Inflammatory macrophage (primary cell): ENCODE data around the gene TRIL.

Experiments used
- DNase-seq, 2 donors: peaks; one replicate each; pipeline ENCODE4 v3.0.0-alpha.2; 2020 to 2022

TRIL gene

DNA sequence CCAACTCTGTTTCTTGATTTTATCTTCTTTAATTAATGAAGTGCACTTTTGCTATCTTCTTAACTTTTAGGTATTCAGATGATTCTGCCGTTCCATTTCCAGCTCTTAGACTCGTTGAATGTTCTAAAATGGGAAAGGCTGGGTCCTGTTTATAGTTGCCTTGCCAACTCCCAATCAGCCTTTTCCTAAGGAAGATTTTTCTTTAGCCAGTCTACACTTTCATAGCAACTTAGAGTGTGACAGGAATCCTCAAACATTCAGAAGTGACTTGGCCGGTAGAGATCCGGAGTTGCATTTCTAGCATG, 23.0 kb upstream of the TRIL start:
- no peak for DNase-seq

DNA sequence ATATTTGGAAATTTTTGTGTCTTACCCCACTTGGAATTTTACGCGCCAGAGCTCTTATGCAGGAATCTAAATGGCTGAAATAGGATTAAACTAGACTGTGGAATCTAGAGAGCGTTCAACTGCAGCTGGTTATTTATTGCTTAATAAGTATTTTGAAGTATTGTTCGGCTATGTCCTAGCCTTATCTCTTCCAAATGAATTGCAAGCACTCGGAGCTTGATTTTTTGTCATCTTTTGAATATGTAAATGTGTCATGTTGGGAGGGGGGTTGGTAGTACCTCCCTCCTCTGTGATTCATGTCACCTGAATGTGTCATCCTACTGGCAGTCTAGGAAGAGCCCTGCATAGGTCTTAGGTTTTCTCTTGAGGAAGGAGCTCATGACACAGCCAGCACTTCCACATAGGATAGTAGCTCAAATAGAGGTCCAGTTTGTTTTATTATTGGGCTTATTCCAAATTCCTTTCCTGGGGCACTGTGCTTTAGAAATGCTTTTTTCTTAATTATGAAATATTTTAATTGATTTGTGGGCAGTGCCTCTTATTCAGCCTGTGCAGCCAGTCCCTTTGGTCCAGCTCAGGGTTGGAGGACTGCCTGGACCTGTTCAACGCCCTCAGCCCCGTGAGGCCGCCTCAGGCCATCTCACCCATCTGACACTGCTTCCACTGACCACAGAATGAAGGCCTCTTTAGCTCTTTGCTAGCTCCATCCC, 22.5 kb upstream of the TRIL start:
- DNase-seq = no peak

DNA sequence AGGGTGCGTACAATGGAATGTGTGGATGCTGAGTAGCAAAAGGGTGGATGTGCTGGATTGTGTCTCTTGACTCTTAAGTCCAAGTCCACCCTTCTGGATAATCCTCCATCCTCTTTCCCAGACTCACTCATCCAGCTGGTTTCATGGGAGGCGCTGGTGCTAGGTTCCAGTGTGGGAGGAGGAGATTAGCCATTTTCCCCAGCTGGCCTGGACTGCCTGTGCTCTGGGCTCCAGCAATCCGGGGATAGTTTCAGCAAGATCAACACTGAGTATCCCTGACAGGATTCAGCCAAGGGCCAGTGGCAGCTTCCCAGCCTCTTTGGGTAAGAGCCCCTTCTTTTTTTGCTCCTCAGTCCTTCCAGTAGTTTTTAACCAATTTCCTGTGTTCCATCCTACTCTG, 21.6 kb upstream of the TRIL start:
- no peak for DNase-seq

DNA sequence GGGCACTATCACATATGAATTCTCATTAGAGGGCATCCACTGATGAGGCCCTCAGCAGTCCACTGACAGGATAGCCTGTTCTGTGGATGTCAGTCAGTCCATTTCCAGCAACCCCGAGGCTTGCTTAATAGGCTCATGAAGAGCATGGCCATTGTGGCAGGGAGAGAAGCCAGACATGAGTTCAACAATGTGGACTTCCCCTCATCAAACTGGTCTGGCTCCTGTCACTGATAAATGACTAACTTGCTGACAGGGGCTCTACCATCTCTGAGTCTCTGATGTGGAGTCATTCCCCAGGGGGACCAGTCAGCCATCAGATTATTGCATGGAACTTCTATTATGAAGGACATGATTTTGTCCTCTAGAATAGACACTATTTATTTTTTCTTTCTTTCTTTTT, 19.8 kb upstream of the TRIL start:
- DNase-seq = no peak

DNA sequence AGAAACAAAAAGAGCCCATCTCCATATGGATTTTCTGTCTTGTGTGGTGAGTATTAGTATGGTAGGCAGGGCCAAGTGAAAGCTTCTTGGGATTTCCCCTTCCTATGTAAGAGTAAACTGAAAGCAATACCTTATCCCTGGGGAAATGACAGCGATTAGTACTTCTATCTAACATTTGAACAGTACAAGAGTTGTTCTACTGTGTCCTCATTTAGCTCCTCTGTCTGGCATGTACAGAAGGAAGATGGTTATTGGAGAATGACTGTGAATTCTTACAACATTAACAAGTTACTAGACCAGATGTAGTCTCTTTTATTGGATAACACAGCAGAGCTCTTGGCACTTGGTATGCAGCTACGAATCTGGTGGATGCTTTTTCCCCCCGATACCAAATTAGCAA, 17.9 kb upstream of the TRIL start:
- no peak for DNase-seq

DNA sequence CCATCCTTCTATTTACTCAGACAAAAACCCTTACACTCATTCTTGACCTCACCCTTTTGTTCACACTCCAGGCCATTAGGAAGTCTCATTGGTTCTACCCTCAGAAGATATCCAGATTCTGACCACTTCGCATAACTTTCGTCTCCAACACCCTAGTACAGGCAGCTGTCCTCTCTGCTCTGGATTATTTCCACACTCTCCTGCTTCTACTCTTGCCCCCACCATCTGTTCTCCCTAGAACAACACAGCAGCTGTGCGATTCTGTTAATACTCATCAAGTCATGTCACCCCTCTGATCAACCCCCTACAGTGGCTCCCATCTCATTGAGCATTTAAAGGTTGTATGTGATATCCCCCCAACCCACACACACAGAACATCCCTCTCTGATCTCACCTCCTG, 15.5 kb upstream of the TRIL start:
- DNase-seq = no peak

DNA sequence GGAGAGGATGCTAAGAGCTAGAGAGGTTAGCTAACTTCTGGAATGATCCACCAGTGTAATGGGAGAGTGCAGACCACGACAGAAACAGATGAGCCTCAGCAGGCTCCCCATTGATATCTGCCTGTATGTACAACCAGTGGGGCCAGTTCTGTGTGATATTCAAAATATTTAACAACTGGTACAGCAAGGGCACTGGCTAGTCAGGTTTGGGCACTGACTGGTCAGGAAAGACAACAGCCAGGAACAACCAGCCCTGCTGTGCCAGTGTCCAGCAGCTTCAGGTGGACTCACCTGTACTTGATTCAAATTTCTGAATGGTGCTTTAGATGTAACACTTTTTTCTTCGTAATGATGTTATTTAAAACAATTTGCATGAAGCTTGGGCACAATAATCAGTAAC, 5.9 kb upstream of the TRIL start:
- DNase-seq = no peak

DNA sequence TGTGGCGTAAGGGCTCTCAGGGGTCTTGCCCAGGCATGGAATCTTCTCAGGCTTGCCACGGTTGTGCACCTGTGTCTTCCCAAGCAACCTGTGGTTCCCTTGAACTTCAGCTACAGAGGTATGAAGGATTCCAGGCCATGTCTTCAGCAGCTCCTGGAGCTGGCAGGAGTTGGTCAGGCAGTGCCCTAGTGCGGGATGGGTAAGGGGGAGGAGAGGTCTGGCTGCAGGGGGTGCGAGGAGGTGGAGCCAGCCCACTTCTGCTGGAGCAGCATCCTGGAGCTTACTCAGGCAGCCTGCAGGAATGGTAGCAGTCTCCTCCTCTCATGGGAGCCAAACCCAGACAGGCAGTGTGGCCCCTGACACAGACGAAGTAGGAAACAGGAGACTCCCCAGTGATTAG, 3.8 kb upstream of the TRIL start:
- DNase-seq = no peak

DNA sequence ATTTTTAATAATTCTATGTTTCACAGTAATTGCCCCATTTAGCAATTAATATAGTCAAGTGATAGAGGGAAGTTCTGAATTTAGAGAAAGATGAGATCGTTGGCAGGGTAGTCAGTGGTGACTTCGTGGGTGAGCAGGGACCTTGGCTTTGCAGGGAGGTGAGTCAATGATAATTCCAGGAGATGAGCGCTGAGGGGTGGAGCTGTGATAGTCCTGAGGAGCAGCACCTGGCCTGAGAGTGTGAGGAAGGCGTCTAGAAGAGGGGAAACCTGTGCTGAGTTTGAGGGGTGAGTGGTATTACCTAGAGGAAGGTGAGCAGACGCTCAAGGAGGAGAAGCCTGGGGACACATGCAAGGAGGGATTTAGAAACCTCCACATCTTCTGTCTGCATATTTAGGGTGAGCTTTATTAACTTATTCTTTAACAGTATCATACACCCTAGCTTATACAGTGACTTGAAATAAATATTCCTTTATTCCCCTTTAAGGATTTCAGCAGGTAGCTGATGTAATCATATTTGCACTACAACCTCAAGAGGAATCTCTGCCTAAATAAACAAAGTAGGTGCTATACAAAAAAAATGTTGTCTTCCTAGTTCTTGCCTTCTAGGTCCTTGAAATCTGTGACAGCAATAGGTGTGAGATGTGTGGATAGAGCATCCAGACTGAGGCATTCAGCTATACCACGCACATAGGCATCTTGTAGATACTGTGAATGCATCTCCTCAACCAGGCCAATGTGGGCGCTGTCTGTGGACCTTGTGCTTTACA, 2.1 kb upstream of the TRIL start:
- no peak for DNase-seq

DNA sequence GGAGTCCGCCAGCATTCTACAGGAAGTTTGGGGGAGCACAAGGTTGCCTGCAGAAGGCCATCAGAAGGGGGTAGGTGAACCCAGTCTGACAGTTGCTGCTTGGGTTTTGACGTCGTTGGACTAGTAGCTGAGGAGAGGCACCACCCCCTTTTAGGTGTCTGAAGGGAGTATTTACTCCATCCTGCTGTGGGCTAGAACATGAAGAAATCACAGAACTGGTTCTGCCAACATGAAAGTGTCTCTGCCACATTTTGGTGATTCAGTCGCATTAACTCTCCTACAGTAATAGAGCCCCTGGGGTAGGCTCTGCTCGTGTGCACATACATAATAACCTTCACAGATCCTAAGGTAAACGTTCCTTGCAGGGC, 834 bp upstream of the TRIL start:
- DNase-seq = no peak

DNA sequence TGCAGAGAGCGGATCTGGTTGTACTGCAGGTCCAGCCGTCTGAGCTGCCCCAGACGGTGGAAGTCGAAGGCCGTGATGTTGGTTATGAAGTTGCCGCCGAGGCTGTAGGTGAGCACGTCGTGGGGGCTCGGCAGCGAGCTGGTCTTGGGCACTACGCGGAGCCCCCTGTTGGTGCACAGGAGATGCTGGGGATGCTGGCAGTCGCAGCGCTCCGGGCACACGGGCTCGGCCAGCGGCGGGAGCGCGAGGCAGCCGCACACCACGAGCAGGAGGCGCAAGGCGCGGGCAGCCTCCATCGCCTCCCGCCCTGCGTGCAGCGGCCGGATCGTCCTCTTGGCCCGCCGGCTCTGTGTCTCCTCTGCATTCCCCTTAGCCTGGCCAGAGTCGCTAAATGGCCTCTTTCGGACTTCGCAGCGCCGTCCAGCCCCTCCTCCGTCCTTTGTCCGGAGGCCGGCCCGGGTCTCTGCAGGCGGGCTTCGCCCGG, 337 bp downstream of the TRIL start:
- no peak for DNase-seq

DNA sequence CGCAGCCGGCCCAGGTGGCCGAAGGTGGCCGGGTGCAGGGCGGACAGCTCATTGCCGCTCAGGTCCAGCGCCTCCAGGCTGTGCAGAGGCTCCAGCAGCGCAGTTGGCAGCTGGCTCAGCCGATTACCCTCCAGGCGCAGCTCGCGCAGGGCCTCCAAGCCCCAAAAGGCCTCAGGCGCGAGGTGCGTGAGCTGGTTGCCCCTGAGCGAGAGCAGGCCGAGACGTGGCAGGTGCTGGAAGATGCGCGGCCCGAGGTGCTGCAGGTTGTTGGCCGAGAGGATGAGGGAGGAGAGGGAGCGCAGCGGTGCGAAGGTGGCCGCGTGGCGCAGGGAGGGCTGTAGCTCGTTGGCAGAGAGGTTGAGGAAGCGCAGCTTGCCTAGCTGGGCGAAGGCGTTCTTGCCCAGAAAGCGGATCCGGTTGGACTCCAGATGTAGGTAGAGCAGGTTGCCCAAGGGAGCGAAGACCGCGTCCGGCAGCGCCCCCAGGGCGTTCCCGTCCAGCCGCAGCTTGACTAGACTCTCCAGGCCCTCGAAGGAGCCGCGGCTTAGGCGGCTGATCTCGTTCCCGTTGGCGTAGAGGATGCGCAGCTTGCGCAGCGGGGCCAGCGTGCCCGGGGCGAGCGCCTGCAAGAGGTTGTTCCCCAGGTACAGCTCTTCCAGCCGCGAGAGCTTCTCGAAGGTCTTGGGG, 923 bp downstream of the TRIL start:
- peak; percentile 18 to 38 for DNase-seq

DNA sequence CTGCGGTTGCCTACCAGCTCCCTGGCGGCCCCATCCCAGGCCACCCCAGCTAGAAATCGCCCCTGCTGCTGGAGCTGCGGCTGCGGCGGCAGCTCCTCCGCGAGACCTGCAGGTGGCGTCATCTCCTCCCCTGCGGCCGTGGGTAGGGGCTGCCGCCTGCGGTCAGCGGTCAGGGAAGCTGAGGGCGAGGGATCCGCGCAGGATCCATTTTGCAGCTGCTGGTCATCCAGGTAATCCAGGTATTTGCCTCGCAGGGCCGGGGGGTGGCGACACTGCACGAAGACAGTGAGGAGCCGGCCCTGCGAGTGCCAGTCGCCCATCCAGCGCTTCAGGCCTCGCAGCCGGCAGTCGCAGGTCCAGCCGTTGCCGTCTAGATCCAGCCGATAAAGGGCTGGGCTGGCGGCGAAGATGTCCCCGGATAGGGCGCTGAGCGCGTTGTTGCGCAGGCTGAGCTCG, 1.5 kb downstream of the TRIL start:
- DNase-seq = peak in 1 of 2 donors; percentile 45

DNA sequence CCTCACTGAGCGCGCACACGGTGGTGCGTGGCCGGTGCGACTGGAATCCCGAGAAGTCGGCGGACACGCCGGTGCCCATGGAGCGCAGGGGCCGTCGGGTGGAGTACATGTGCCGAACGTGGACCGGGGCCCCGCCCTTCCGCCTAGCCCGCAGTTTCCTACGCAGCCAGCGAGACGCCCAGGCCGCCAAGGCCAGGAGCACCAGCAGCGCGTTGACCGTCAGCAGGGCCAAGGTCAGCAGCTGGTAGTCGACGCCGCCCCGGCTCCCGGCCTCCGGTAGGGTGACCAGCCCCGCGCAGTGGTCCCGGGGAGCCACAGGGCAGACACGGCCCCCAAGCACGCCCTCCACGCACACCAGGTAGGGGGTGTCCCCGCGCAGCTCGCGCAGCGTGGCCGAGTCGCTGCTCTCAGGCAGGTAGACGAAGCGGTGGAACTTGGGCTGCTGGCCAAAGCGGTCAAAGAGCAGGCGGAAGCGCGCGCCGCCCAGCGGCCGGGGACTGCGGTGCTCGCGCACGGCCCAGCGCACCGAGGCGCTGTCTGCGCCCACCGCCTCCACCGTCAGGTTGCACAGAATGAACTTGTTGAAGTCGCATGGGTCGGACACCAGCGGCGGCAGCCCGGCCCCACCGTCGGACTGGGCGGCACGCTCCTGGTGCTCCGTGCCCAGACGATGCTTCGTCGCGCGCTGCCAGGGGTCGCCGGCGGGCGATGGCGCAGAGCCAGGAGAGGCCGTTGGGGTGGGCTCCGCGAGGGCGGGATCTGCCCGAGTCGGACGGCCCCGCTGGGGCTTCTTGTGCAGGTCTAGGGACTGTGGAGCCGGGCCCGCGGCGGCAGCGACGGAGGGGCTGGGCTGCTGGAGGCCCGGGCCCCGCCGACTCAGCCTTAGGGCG, 2.2 kb downstream of the TRIL start:
- DNase-seq = peak; percentile 21 to 39

DNA sequence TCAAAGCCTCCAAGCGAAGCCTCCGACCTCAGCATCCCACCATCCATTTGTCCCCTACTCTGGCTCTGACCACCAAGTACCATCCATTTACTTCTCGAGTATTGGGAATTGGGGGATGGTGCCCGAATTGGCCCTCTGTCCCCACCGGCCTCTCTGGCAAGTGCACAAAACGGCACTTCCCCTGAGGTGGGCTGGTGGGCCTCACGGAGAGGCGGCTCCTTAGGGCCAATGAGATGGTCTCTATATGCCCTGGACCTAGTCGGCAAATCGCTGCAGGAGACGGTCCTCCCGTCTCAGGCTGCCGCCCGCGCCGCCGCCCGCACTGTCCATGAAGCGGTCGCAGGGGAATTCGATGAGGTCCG, 2.8 kb downstream of the TRIL start:
- DNase-seq = no peak

DNA sequence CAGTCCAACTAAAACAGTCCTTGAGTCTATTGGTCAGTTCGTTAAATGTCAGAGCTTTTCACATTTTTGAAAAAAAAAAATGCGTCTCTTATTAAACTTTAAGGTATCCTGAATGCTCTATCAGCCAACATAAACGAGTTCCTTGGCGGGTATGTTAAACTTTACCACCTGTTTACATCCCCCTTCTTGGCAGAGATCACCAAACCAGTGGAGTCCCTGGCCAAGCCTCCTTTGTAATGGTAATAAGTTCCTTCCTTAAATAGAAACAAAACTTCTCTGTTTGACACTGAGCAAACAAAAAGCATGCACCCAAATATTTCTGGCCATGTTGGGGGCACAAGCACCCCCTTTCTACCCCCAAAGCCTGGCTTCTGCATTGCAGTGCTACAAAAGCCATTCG, 3.2 kb downstream of the TRIL start:
- no peak for DNase-seq

DNA sequence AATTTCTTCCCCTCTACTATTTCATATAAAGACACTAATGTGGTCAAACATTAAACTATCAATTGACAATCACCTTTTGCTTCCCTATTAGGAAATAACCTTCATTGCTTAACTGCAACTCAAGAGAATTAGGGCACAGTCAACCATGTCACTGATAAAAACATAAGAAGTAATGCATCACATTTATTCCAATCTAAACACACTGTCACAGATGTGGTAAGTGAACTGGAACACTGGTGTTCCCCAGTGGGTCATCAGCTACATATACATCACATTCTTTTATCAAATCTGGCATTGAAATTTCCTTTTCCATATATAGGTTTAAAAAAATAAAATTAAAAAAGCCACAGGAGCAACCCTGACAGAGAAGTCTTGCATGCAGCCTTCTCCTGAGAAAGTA, 3.7 kb downstream of the TRIL start:
- DNase-seq = no peak

DNA sequence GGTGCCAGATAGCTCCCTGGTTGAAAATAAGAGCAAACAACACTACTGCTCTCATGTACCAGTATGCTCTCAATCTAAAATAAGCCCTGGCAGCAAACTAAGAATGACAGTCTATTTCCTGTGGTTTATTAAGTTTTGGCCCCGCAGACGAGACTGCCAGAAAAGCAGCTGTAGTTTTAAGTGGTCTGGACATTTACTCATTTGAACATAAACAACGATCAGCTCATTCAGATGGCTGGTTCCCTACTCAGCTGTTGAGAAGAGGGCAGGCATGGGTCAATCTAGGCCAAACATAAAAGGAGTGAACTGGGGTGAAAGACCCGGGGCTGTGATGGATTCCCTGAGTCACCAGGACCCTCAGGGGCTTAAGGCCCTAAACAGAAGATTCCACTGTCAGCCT, 4.5 kb downstream of the TRIL start:
- no peak for DNase-seq

DNA sequence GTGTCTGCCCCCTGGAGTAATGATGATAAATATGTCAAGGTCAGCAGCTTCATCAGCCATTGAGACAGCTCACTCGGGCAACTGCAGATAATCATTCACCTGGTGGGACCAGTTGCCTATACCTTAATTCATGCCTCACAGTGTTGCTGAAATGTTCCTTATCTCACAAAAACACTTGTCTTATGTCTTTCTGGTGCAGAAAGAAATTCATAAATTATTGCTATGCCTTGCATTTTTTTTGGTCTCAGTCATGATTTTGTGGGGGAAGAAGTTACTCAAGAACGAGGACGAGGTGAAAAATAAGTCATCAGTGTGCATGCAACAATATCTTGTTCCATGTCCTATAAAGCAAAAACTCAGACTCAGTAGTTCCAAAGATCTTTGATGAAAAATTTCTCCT, 16.0 kb downstream of the TRIL start:
- no peak for DNase-seq

DNA sequence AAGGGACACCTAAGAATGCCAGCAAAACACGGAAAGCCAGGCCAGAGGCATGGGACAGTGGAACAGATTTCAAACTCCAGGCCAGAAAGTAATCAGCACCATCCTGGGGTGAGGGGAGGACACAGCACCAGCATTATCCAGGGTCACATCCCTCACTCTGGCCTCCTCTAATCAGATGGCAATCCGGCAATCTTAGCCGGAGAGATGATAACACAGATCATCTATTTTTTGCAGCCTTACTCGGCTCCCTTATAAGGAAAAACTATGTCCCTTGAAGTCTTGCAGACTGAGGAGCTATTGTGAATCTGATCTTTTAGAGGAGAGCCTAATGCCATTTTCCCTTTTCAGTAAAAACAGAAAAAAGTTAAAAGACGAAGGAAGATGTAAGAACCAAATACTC, 16.5 kb downstream of the TRIL start:
- no peak for DNase-seq

DNA sequence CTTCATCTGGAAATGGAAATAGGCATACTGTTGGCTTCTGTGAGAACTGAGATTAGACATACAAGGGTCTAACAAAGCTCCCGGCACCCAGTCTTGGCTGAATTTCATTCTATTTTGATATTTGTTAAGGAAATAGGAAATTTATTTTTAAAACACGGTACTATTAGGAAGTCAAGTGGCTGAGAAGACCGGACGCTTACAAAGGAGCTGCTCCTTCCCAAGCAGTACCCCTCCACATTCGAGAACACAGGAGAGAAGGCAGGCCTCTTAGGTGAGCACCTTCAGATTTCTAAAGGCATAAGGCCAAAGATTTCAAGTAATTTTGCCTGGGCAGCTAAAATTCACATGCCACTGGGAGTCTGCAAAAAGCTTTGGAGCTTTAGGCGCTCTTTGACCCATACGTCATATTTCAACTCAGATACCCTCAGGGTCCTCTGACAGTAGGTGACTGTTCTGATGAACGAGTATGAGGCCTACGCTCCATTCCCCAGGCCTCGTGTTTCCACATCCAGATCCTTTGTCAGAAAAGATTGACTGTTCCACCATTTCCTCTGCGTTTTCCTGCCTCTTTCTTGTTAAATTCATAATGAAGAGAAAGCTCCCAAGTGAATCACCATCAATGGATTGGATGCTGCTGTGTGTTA, 17.3 kb downstream of the TRIL start:
- DNase-seq = no peak

DNA sequence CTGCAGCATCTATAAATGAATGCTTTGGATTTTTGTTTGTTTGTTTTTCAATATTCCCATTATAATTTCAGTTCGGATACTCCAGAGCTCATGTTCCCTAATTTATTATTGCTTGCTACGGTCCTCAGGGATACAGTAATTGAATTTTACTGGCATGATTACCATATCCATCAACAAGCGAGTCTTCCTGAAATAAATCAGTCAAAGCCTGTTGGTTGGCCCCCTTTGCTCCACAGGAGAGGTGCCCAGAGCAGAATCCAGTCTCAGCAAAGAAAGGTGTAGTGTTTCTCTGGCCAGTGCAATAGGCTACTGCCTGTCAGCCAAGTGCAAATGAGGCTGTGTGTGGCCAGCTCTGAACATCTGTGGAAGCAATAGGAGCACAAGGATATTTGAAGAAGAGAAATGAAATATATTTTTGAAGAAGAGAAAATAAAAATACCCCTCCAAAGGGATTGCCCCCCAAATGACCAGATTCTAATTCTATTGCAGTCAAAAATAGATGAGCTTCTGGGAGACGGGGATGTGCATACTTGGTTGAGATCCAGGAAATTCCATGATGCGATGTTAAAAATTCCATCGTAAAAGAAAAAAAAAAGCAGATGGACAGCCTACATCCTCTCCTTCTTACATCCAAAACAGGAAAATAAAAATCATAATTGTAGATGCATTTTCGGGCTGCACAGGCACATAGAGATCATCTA, 18.1 kb downstream of the TRIL start:
- DNase-seq = no peak
